Kidney (tissue), 14 donors: ENCODE data around the gene TPM1. TPM values are rescaled to one million over a fixed set of nuclear protein-coding genes. Genes with fewer than 3 reads are reported as not detected.

Experiments used
- DNase-seq, 5 donors: peaks; one replicate each; pipeline ENCODE4 v3.0.0-alpha.2; 2013 to 2020
- FAIRE-seq: peaks from 2 replicates; lab custom pipeline; 2012; peaks lifted over from hg19 to GRCh38; lab: Jason Lieb, UNC
- H3K27ac ChIP-seq, 2 donors: one replicate each; pipeline ENCODE4 v1.7.0; 2013; ENCODE audit warnings: low read depth in 2 of 2, low read length in 2 of 2, inconsistent platforms in 1 of 2
- H3K27me3 ChIP-seq: one replicate; pipeline ENCODE4 v1.7.1; 2013; ENCODE audit warnings: low read length, inconsistent platforms; ENCODE audit not compliant: control insufficient read depth, insufficient read depth
- H3K36me3 ChIP-seq, 3 donors: one replicate each; pipeline versions ENCODE4 v1.7.0 to v1.7.1; 2013; ENCODE audit warnings: low read length in 3 of 3, control low read depth in 1 of 3, inconsistent platforms in 1 of 3; ENCODE audit not compliant: insufficient read depth in 3 of 3, control insufficient read depth in 2 of 3
- H3K4me1 ChIP-seq, 3 donors: one replicate each; pipeline versions ENCODE4 v1.7.0 to v1.7.1; 2013; ENCODE audit warnings: low read length in 3 of 3, inconsistent platforms in 1 of 3, low read depth in 1 of 3; ENCODE audit not compliant: control insufficient read depth in 2 of 3, insufficient read depth in 2 of 3
- H3K4me3 ChIP-seq, 3 donors: one replicate each; pipeline versions ENCODE4 v1.7.0 to v1.8.1; 2013; ENCODE audit warnings: low read length in 3 of 3, control low read depth in 1 of 3, inconsistent platforms in 1 of 3
- H3K9ac ChIP-seq, 3 donors: one replicate each; pipeline versions ENCODE4 v1.7.0 to v1.7.1; 2013; ENCODE audit warnings: low read length in 3 of 3, control low read depth in 1 of 3, inconsistent platforms in 1 of 3
- H3K9me3 ChIP-seq, 3 donors: one replicate each; pipeline versions ENCODE4 v1.7.0 to v1.7.1; 2013; ENCODE audit warnings: low read length in 3 of 3, control low read depth in 1 of 3, inconsistent platforms in 1 of 3; ENCODE audit not compliant: control insufficient read depth in 2 of 3, insufficient read depth in 1 of 3
- CTCF ChIP-seq: IDR thresholded peaks from 3 replicates; pipeline ENCODE4 v1.5.1; 2012; ENCODE audit warnings: mild to moderate bottlenecking, moderate library complexity, borderline replicate concordance; ENCODE audit not compliant: insufficient read depth; ENCODE audit errors: extremely low read depth
- intact Hi-C: fragments of 100-400 bp; cut with DNase I; formaldehyde crosslinking; loops from one replicate; pipeline ENCODE4 v1.11.1; 2022
- polyA plus RNA-seq: library from polyadenylated mRNA; stranded (reverse); fragments of 350-450 nt; fragmentation: Illumina TruSeq; extraction: RNeasy Lipid Tissue Mini Kit (QIAGEN cat#74804); gene quantifications from one replicate; pipeline ENCODE4 v1.2.3, GENCODE V29; 2014; ENCODE audit warnings: low read depth, low replicate concordance; ENCODE audit not compliant: insufficient read depth
- total RNA-seq: library from RNA; stranded (reverse); fragmentation: NEBNext Ultra II Directional; extraction: Animal tissue kit (Norgen Biotek cat#: 25700); gene quantifications from one replicate; pipeline ENCODE4 v1.2.1, GENCODE V29; 2021
- donor health status: control.
- donor health status: control.
- donor health status: control.
- donor health status: control.
- donor health status: control.
- donor health status: DM: yes; HTN: yes; CAD: no.
- donor health status: Normal renal cell carcinoma (clear cell type).

TPM1 gene
- total and polyA plus RNA-seq, 2 donors from 2014 or later = 252 to 473 TPM

GRCh38 chr15:63038926-63039673 is 3.4 kb upstream of the TPM1 start:
- Histone ChIP-seq H3K9me3 (no peaks in the 10 kb centered on the region), H3K9ac (no peak overlapping the region), H3K4me1 (peaks cover 0 to 3% (median 0%) of the 10 kb centered on the region in 3 donors), H3K36me3 (peaks cover 0 to under 1% (median 0%) of the 10 kb centered on the region in 3 donors), H3K27ac (no peak overlapping the region), H3K4me3 (no peak overlapping the region), H3K27me3 (no peaks in the 10 kb centered on the region)
- intact Hi-C loops = no loop called here
- FAIRE-seq (no peak), DNase-seq (no peak)
- TF ChIP-seq CTCF = no peak

GRCh38 chr15:63039811-63040210 is 2.7 kb upstream of the TPM1 start:
- Histone ChIP-seq H3K27me3 (no peaks in the 10 kb centered on the region), H3K9me3 (no peaks in the 10 kb centered on the region), H3K36me3 (peaks cover 0 to 3% (median 0%) of the 10 kb centered on the region in 3 donors), H3K27ac (no peak overlapping the region), H3K4me1 (peaks cover 0 to 3% (median 0%) of the 10 kb centered on the region in 3 donors), H3K9ac (no peak overlapping the region), H3K4me3 (no peak overlapping the region)
- TF ChIP-seq CTCF = no peak
- DNase-seq (no peak), FAIRE-seq (no peak)
- intact Hi-C loops = no loop called here

GRCh38 chr15:63040509-63040908 is 2.0 kb upstream of the TPM1 start:
- no peak overlapping the region for H3K9ac ChIP-seq
- no peak for DNase-seq
- FAIRE-seq = no peak
- TF ChIP-seq CTCF = no peak
- peaks cover 0 to 3% (median 0%) of the 10 kb centered on the region in 3 donors for H3K36me3 ChIP-seq
- intact Hi-C loops = no loop called here
- H3K27me3 ChIP-seq = no peaks in the 10 kb centered on the region
- H3K4me3 ChIP-seq = no peak overlapping the region
- H3K27ac ChIP-seq = no peak overlapping the region
- H3K4me1 ChIP-seq = peaks cover 0 to 3% (median 0%) of the 10 kb centered on the region in 3 donors
- H3K9me3 ChIP-seq = no peaks in the 10 kb centered on the region
